Coronary artery (tissue), 2 donors: ENCODE results near the gene ASIC2.
"Not testable (repeated sequence)": the region's sequence is repeated elsewhere in the genome, so short reads cannot be mapped to it uniquely, and the experiment has no call there.

Experiments
- DNase-seq: peaks from one replicate; pipeline ENCODE4 v3.0.0-alpha.2; 2017; ENCODE audit warnings: low spot score
- H3K27ac ChIP-seq, 2 donors: fragments of 200-600 bp; sonication (generic); one replicate each; pipeline ENCODE4 v1.5.1; 2016 to 2019
- H3K4me3 ChIP-seq: fragments of 200-600 bp; sonication (generic); 2 replicates; pipeline ENCODE4 v1.5.1; 2016; ENCODE audit warnings: mild to moderate bottlenecking, moderate library complexity
- TF ChIP-seq, protein P1 (sequence below): fragments of 200-600 bp; sonication (generic); IDR thresholded peaks from one replicate; pipeline ENCODE4 v1.5.1; 2019; ENCODE audit warnings: antibody characterized with exemption

The ASIC2 gene

DNA sequence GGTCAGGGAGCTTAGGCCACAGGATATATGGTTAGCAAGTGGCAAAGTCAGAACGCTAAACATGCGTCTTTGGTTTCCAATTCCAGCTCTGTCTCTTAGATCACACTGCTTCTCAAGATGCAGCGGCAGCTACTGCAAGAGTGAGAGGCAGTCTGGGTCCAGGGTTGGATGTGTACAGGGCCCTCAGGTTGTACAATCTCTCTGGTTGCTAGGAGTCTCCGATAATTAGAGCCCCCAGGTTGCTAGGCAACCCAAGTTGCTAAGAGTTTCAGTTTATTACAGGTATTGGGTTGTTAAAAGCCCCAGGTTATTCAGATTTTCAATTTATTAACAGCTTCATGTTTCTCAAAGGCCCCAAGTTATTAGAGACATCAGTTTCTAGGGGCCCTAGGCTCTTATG, 317.0 kb downstream of the ASIC2 start:
- TF ChIP-seq, protein P1, sequence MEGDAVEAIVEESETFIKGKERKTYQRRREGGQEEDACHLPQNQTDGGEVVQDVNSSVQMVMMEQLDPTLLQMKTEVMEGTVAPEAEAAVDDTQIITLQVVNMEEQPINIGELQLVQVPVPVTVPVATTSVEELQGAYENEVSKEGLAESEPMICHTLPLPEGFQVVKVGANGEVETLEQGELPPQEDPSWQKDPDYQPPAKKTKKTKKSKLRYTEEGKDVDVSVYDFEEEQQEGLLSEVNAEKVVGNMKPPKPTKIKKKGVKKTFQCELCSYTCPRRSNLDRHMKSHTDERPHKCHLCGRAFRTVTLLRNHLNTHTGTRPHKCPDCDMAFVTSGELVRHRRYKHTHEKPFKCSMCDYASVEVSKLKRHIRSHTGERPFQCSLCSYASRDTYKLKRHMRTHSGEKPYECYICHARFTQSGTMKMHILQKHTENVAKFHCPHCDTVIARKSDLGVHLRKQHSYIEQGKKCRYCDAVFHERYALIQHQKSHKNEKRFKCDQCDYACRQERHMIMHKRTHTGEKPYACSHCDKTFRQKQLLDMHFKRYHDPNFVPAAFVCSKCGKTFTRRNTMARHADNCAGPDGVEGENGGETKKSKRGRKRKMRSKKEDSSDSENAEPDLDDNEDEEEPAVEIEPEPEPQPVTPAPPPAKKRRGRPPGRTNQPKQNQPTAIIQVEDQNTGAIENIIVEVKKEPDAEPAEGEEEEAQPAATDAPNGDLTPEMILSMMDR = no peak
- no peak for DNase-seq
- Histone ChIP-seq H3K27ac (no peak overlapping the region), H3K4me3 (no peak overlapping the region)

GRCh38 chr17:32971171-32971570, 321.9 kb downstream of the ASIC2 start:
- H3K4me3 ChIP-seq = no peak overlapping the region
- TF ChIP-seq, protein P1 = no peak
- H3K27ac ChIP-seq = no peak overlapping the region

GRCh38 chr17:32970281-32970680, 322.8 kb downstream of the ASIC2 start:
- TF ChIP-seq, protein P1 = no peak
- Histone ChIP-seq H3K4me3 (no peak overlapping the region), H3K27ac (no peak overlapping the region)
- no peak for DNase-seq

More at GRCh38 chr17:32971171-32971570, 321.9 kb downstream of the ASIC2 start:
- DNase-seq = no peak

GRCh38 chr17:32969231-32969630, 323.9 kb downstream of the ASIC2 start:
- DNase-seq, H3K4me3 ChIP-seq, H3K27ac ChIP-seq: not testable (repeated sequence)

DNA sequence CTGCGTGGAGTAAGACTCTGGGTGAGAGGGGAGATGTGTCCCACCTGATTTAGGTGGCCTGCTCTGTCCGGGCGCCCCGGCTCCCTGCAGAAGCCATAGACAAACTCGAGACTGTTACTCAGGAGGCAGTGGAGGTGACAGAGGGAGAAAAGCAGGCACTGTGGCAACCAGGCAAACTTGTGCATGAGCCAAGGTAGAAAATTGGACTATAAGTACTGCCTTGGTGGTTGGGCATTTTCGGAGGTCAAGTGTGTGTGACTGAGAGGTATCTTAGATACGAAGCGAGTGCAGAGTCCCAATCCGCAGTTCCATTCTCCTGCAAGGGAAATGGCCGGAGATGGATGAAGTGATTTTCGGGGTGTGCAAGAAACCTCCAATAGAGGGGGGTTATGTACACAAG, 328.6 kb downstream of the ASIC2 start:
- TF ChIP-seq, protein P1 = no peak
- no peak overlapping the region for H3K4me3 ChIP-seq
- no peak overlapping the region for H3K27ac ChIP-seq
- no peak for DNase-seq
